Measurements from ENCODE around the gene PTF1A. TPM values are rescaled to one million over a fixed set of nuclear protein-coding genes. Genes with fewer than 3 reads are reported as not detected.

Gene PTF1A
- not detected for total RNA-seq

- POLR2A ChIA-PET, result no interaction called here
- CTCF ChIA-PET, result interaction anchor here (0.7 kb wide), 1 partner anchor 14 kb away, joined by 3 read pairs; no protein-coding TSS in a partner anchor
Observed at GRCh38 chr10:23191764-23192711, at the start of gene PTF1A. Gene PTF1A (plus strand): TSS chr10:23192312. CDS start chr10:23192531, 219 bp downstream.

DNA sequence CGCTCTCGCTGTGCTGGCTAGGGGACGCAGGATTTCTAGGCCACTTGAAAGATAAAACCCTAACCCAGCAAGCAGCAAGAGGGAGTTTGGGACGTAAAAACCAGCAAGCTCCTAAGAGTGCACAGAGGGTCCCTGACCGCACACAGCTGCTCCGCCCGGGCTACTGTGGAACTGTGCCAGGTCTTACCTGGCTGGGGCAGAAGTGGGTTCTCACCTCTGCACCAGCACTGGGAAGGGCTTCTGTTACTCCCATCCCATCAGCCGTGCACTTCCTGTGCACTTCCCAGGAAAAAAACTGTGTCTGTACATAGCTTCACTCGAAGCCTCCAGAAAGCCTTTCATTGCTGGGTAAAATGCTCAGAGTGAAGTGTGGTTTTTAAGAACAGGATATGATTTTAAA lies 45.9 kb upstream of the PTF1A start:
- CTCF ChIA-PET, result no interaction called here
- POLR2A ChIA-PET, result no interaction called here

- POLR2A ChIA-PET, result no interaction called here
- CTCF ChIA-PET, result no interaction called here
Observed at GRCh38 chr10:23147035-23147434, 45.1 kb upstream of the PTF1A start.

DNA sequence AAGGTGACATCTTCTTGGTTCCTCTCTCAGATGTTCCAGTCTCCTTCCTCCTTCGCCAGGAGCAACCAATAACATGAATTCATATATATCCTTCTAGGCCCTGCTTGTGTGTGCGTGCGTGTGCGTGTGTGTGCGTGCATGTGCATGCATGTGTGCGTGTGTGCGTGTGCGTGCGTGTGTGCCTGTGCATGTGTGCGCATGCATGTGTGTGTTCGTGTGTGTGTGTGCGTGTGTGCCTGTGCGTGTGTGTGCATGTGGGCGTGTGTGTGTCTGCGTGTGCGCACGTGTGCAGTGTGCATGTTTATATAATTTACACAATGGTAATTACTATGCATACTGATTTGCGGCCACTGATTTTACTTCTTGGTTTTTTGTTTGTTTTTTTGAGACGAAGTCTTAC lies 43.9 kb upstream of the PTF1A start:
- ChIA-PET CTCF (no interaction called here), POLR2A (no interaction called here)

GRCh38 chr10:23150091-23150490 lies 42.0 kb upstream of the PTF1A start:
- CTCF ChIA-PET, result no interaction called here

GRCh38 chr10:23150610-23151009 lies 41.5 kb upstream of the PTF1A start:
- CTCF ChIA-PET, result no interaction called here
- POLR2A ChIA-PET, result no interaction called here

More at GRCh38 chr10:23150091-23150490, 42.0 kb upstream of the PTF1A start:
- POLR2A ChIA-PET, result no interaction called here

- CTCF ChIA-PET, result no interaction called here
- POLR2A ChIA-PET, result no interaction called here
Observed at GRCh38 chr10:23151071-23151470, 41.0 kb upstream of the PTF1A start.

DNA sequence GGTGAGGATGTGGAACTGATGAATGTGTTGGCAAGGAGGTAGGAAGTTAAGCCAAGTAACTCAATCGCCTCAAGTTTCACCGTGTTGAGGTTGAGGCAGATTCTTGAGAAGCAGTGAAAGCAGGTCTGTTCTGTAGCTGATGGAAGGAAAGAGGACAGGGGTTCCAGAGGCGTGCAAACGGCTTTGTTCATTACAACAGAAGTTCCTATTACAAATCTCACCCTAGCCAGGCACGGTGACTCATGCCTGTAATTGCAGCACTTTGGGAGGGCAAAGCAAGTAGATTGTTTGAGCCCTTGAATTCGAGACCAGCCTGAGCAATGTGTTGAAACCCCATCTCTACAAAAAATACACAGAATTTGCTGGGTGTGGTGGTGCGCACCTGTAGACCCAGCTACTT lies 36.9 kb upstream of the PTF1A start:
- ChIA-PET CTCF (no interaction called here), POLR2A (no interaction called here)

- CTCF ChIA-PET, result interaction anchor here (1.2 kb wide), 1 partner anchor 12 kb away, joined by 4 read pairs; no protein-coding TSS in a partner anchor
Observed at GRCh38 chr10:23156447-23157150, 35.5 kb upstream of the PTF1A start.

DNA sequence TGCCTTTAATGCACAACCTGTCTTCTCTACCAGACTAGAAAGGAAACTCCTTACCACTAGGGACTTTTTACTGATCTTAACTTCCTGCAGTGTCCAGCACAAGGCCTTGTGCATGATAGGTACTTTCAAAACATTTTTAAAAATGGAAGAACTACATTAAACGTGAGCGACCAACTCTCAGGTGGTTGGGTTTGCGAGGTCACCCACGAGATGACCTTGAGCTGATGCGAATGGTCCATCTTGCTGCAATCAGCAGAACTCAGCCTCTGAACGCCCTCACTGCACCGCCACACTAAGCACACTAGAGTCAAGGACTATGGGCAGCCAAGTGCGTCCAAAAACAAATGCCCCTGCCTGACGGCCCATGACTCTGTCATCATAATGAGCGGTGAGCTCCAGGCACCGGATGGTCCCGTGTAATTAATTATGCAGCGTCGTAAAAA lies 34.9 kb upstream of the PTF1A start:
- ChIA-PET CTCF (interaction anchor here (1.2 to 1.9 kb wide), 4 partner anchors 13 to 158 kb away, joined by 4 to 10 read pairs (median 5); no protein-coding TSS in a partner anchor), POLR2A (no interaction called here)

More at GRCh38 chr10:23156447-23157150, 35.5 kb upstream of the PTF1A start:
- POLR2A ChIA-PET, result no interaction called here

- ChIA-PET CTCF (interaction anchor here (0.7 to 1.9 kb wide), 7 partner anchors 10 to 1568 kb away, joined by 3 to 10 read pairs (median 4); no protein-coding TSS in a partner anchor), POLR2A (no interaction called here)
Observed at GRCh38 chr10:23157691-23158369, 34.3 kb upstream of the PTF1A start.

DNA sequence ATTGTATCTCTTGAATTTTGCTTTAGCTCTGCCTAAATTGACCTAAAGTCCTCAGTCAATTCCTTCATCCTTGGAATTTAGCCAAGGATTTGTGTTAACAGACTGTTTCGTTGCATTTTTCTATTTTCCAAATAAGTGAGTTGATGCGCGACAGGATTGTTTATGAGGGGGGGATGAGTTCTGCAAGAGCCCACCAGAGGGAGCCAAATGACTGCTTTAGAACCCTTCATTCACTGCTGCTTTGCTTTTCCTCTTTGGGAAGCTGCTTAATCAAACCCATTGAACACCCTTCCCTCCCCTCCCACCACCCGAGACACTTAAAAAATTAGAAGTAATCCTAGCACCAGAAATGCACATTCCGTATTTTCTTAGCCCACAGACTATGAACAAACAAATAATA lies 33.7 kb upstream of the PTF1A start:
- CTCF ChIA-PET, result interaction anchor here (0.7 to 1.9 kb wide), 6 partner anchors 9 to 1568 kb away, joined by 3 to 10 read pairs (median 4); no protein-coding TSS in a partner anchor
- POLR2A ChIA-PET, result no interaction called here

- CTCF ChIA-PET, result no interaction called here
Observed at GRCh38 chr10:23171232-23171876, 20.8 kb upstream of the PTF1A start.

DNA sequence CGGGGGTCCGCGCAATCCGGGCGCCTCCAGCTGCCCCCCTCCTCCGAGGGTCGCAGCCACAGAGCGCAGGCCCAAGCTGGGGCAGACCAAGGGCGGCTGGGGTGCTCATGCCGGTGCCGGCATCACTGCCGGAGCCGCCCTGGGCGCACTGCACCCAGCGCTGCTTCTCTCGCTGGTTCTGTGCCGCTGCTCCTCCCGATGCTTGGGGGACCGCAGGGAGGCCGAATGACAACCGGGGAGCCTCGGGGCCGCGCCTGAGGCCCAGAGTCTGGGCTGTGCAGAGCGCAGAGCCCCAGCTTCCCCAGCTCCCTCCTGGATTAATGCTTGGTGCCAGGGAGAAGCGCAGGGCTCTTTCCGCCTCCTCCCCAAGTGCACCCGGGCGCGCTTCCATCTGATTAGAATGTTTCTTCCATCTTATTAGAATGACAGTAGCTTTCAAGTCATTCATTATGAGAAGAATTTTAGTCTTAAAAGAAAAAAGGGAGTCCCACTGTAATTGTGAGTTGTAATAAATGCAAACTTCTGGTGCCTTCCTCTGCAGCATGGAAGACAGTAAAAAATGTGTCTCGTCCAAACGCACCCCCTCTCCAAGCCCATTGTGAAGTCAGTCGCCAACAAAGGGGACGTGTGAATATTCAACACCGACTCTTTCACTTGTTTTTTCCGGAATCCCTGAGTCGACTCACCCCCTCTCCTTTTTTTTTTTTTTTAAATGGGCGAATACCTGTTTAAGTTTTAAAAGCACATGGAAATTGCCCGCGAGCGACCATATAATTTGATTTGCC lies 19.5 kb upstream of the PTF1A start:
- ChIA-PET CTCF (interaction anchor here (0.6 to 1.5 kb wide), 2 partner anchors 11 to 120 kb away, joined by 3 to 4 read pairs; no protein-coding TSS in a partner anchor), POLR2A (no interaction called here)

More at GRCh38 chr10:23171232-23171876, 20.8 kb upstream of the PTF1A start:
- POLR2A ChIA-PET, result no interaction called here

- ChIA-PET POLR2A (no interaction called here), CTCF (interaction anchor here (1.5 kb wide), 1 partner anchor 120 kb away, joined by 3 read pairs; no protein-coding TSS in a partner anchor)
Observed at GRCh38 chr10:23173214-23174073, 18.7 kb upstream of the PTF1A start.

- CTCF ChIA-PET, result no interaction called here
- POLR2A ChIA-PET, result no interaction called here
Observed at GRCh38 chr10:23174074-23174976, 17.8 kb upstream of the PTF1A start.

Data from activated CD8-positive, alpha-beta memory T cell treated with anti-CD3 and anti-CD28 coated beads for 36 hours (primary cell).